Mucosa of rectum (tissue), 2 donors: ENCODE data around the gene SLAMF7.

Source experiments
- H3K27ac ChIP-seq, 2 donors: one replicate each; pipeline ENCODE4 v1.7.0; 2013; ENCODE audit warnings: inconsistent platforms in 2 of 2, low read depth in 2 of 2, low read length in 2 of 2
- H3K27me3 ChIP-seq, 2 donors: one replicate each; pipeline ENCODE4 v1.7.0; 2013; ENCODE audit warnings: low read length in 2 of 2; ENCODE audit not compliant: control insufficient read depth in 2 of 2, insufficient read depth in 2 of 2
- H3K36me3 ChIP-seq, 2 donors: one replicate each; pipeline ENCODE4 v1.7.0; 2013; ENCODE audit warnings: low read length in 2 of 2; ENCODE audit not compliant: control insufficient read depth in 2 of 2, insufficient read depth in 2 of 2
- H3K4me1 ChIP-seq, 2 donors: one replicate each; pipeline ENCODE4 v1.7.0; 2013; ENCODE audit warnings: low read length in 2 of 2, mild to moderate bottlenecking in 1 of 2; ENCODE audit not compliant: control insufficient read depth in 2 of 2, insufficient read depth in 2 of 2
- H3K4me3 ChIP-seq, 2 donors: one replicate each; pipeline ENCODE4 v1.7.0; 2013; ENCODE audit warnings: low read length in 2 of 2
- H3K9ac ChIP-seq, 2 donors: one replicate each; pipeline ENCODE4 v1.7.0; 2013; ENCODE audit warnings: low read length in 2 of 2, low read depth in 1 of 2, mild to moderate bottlenecking in 1 of 2
- H3K9me3 ChIP-seq, 2 donors: one replicate each; pipeline ENCODE4 v1.7.0; 2013; ENCODE audit warnings: low read length in 2 of 2; ENCODE audit not compliant: control insufficient read depth in 2 of 2
- donor health status: healthy.
- donor health status: Normal muscosa, but diverticular disease.

Gene SLAMF7

DNA sequence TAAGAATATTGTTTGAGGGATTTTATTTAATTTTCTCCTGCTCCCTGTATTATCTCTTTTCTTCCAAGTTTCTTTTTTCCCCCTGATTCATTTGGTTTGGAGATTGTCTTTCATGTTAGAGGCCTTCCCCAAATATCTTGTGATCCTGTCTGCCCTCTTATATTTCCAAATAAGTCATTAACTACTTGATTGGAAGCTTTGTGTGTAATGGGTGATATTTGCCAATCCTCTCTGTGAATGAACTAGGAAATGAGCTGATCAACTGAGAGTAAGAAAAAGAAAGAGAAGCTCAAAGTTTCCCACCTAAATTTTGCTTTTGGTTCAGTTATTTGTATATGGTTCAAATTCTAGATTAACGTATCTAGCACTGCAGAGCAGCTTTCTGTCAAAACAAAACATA lies 33.3 kb downstream of the SLAMF7 start:
- H3K9me3 ChIP-seq, result no peaks in the 10 kb centered on the region
- H3K9ac ChIP-seq, result no peak overlapping the region
- H3K27me3 ChIP-seq, result no peaks in the 10 kb centered on the region

DNA sequence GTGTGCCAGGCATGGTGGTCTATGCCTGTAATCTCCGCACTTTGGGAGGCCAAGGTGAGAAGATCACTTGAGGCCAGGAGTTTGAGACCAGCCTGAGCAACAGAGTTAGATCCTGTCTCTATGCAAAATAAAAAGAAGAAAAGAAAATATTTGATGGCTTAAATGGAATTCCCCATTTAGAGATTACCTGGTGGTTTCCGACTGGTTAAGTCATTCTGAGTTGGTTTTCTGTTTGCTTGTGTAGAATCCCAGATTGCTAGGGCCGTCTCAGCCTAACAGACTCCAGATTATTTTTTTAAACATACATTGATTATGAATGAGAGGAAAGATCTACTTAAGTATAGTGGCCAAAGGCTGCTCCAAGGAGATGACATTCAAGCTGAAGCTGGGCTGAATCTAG lies 34.0 kb downstream of the SLAMF7 start:
- H3K4me1 ChIP-seq, result no peaks in the 10 kb centered on the region
- no peaks in the 10 kb centered on the region for H3K36me3 ChIP-seq
- no peak overlapping the region for H3K9ac ChIP-seq
- H3K9me3 ChIP-seq, result no peaks in the 10 kb centered on the region
- H3K4me3 ChIP-seq, result no peak overlapping the region
- H3K27me3 ChIP-seq, result no peaks in the 10 kb centered on the region
- H3K27ac ChIP-seq, result no peak overlapping the region

More for the DNA sequence above, 33.3 kb downstream of the SLAMF7 start:
- H3K36me3 ChIP-seq, result no peaks in the 10 kb centered on the region
- H3K4me1 ChIP-seq, result peaks cover 0 to 6% of the 10 kb centered on the region in 2 donors
- no peak overlapping the region for H3K4me3 ChIP-seq
- H3K27ac ChIP-seq, result no peak overlapping the region

GRCh38 chr1:160774886-160775719 lies 36.1 kb downstream of the SLAMF7 start:
- no peak overlapping the region for H3K27ac ChIP-seq
- H3K4me3 ChIP-seq, result no peak overlapping the region
- no peaks in the 10 kb centered on the region for H3K9me3 ChIP-seq
- no peaks in the 10 kb centered on the region for H3K4me1 ChIP-seq
- no peaks in the 10 kb centered on the region for H3K27me3 ChIP-seq
- H3K9ac ChIP-seq, result no peak overlapping the region
- H3K36me3 ChIP-seq, result no peaks in the 10 kb centered on the region

- no peaks in the 10 kb centered on the region for H3K27me3 ChIP-seq
- no peaks in the 10 kb centered on the region for H3K36me3 ChIP-seq
- no peak overlapping the region for H3K4me3 ChIP-seq
- H3K27ac ChIP-seq, result no peak overlapping the region
- H3K4me1 ChIP-seq, result peaks cover 6 to 9% of the 10 kb centered on the region in 2 donors
- H3K9me3 ChIP-seq, result no peaks in the 10 kb centered on the region
- H3K9ac ChIP-seq, result no peak overlapping the region
Measured at GRCh38 chr1:160776178-160776577, 37.1 kb downstream of the SLAMF7 start.

DNA sequence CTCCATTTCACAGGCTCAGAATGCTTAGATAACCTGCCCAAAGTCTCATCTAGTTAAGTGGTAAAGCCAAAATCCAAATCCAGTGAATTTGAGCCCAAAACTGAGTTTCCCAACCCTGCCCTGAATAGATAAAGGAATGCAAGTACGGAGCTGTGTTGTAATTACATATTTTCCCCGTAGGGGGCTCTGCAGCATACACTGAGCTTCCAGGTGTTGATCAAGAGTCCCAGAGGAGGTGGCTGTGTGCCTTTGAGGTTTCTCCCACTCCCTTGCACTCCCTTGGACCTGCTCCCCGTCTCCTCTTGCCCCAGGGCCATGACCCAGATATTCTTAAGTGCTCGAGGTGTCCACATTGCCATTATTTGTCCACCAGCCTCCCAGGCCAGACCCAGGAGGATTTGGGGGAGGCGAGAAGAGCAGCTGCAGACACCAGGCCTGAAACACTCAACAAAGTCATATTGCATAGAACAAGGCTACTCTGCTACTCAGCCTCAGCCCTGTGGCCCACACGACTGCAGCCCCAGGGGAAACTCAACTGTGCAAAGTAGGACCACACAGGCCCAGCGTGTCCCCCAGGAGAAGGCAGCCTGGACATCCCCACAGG lies 38.5 kb downstream of the SLAMF7 start:
- Histone ChIP-seq H3K27ac (no peak overlapping the region), H3K9ac (no peak overlapping the region), H3K4me3 (no peak overlapping the region), H3K9me3 (no peaks in the 10 kb centered on the region), H3K27me3 (no peaks in the 10 kb centered on the region), H3K4me1 (peaks cover 19 to 22% of the 10 kb centered on the region in 2 donors), H3K36me3 (no peaks in the 10 kb centered on the region)

GRCh38 chr1:160778976-160779375 lies 39.9 kb downstream of the SLAMF7 start:
- no peak overlapping the region for H3K27ac ChIP-seq
- no peak overlapping the region for H3K4me3 ChIP-seq
- peaks cover 22 to 26% of the 10 kb centered on the region in 2 donors for H3K4me1 ChIP-seq

DNA sequence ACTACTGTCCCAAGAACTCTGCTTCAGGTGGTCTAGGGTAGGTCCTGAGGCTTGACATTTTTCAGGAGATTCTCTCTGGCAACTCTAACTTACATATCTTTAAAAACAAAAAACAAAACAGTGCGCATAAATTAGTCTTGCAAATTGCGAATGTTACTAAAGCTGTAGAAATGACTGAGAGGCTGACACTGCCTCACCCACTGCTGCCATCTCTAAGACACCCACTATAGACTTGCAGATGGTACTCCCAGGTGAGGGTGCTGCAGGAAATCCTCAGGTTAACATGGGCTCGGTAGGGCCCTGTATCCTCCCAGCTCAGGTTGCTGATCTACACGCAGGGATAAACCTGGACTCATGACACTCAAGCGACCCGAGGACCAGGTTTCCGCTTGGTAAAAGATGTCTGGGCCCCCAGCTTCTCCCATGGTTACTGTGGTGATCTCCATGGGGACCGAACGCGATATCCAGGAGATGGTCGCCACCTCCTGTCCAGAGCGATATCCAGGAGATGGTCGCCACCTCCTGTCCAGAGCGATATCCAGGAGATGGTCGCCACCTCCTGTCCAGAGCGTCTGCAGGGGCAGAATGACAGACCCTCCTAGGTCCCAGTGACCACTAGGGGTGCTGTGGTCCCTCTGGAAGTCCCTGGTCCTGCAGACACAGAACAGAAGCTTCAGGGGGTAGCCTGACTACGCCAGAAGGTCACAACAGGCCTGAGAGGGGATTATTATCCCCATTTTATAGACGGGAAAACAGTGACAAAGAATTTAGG lies 40.8 kb downstream of the SLAMF7 start:
- Histone ChIP-seq H3K36me3 (no peaks in the 10 kb centered on the region), H3K9me3 (no peaks in the 10 kb centered on the region), H3K27ac (no peak overlapping the region), H3K4me3 (no peak overlapping the region), H3K27me3 (no peaks in the 10 kb centered on the region), H3K9ac (no peak overlapping the region), H3K4me1 (peaks cover 22 to 26% of the 10 kb centered on the region in 2 donors)

More at GRCh38 chr1:160778976-160779375, 39.9 kb downstream of the SLAMF7 start:
- no peaks in the 10 kb centered on the region for H3K27me3 ChIP-seq
- H3K36me3 ChIP-seq, result no peaks in the 10 kb centered on the region
- no peak overlapping the region for H3K9ac ChIP-seq
- H3K9me3 ChIP-seq, result no peaks in the 10 kb centered on the region

- Histone ChIP-seq H3K36me3 (no peaks in the 10 kb centered on the region), H3K9me3 (no peaks in the 10 kb centered on the region), H3K27ac (no peak overlapping the region), H3K4me3 (no peak overlapping the region), H3K27me3 (no peaks in the 10 kb centered on the region), H3K4me1 (peaks cover 22 to 26% of the 10 kb centered on the region in 2 donors), H3K9ac (no peak overlapping the region)
Measured at GRCh38 chr1:160780398-160780755, 41.3 kb downstream of the SLAMF7 start.

DNA sequence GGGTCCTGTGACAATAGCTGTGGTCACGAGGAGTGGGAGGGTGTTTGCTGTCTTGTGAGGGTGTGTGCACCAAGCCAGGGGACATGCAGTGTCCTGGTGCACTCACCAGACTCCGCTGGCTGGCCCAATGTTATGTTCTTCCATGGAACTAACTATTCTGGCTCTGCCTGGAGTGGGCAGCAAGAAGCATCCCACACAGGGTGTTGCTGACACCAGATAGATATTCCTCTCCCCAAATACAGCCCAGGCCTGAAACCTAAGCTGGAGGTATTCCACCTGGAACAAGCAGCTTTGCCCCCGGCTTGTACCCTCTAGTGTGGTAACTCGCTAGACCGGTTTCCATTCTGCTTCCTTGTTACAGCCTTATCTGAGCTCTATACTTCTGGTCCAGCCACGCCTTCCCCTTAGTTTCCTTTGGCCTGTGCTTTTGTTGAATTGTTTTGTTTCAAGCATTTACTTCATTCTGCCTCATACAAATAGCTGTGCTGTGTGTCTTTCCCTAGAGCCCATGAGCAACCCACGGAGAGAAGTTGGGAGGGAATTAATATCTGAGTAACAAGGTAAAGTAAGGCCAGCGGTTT lies 42.2 kb downstream of the SLAMF7 start:
- peak overlapping the region; percentile 10 to 50 for H3K4me3 ChIP-seq
- peak overlapping the region; percentile 44 to 64 for H3K9ac ChIP-seq
- H3K27ac ChIP-seq, result peak overlapping the region; percentile 90 to 92
- no peaks in the 10 kb centered on the region for H3K27me3 ChIP-seq
- H3K36me3 ChIP-seq, result no peaks in the 10 kb centered on the region
- H3K4me1 ChIP-seq, result peaks cover 22 to 26% of the 10 kb centered on the region in 2 donors
- H3K9me3 ChIP-seq, result no peaks in the 10 kb centered on the region
